Esophagus muscularis mucosa (tissue), 4 donors: Measurements from ENCODE around the gene UBASH3B. TPM values are rescaled to one million over a fixed set of nuclear protein-coding genes. Genes with fewer than 3 reads are reported as not detected.

Source experiments
- DNase-seq: peaks from one replicate; pipeline ENCODE4 v3.0.0-alpha.2; 2017; ENCODE audit errors: extremely low spot score
- H3K27ac ChIP-seq, 4 donors: fragments of 200-600 bp; sonication (generic); replicated peaks in 1 of 4; 1 replicate in 3 of 4; 2 replicates in 1 of 4; pipeline ENCODE4 v1.5.1; 2016 to 2019; ENCODE audit warnings: mild to moderate bottlenecking in 1 of 4
- H3K27me3 ChIP-seq, 4 donors: fragments of 200-600 bp; sonication (generic); one replicate each; pipeline versions ENCODE4 v1.5.1 to v1.6.0; 2016 to 2019
- H3K36me3 ChIP-seq, 4 donors: fragments of 200-600 bp; sonication (generic); one replicate each; pipeline ENCODE4 v1.5.1; 2016 to 2019
- H3K4me1 ChIP-seq, 4 donors: fragments of 200-600 bp; sonication (generic); one replicate each; pipeline ENCODE4 v1.5.1; 2016 to 2019
- H3K4me3 ChIP-seq, 4 donors: fragments of 200-600 bp; sonication (generic); 1 replicate in 2 of 4; 2 replicates in 2 of 4; pipeline ENCODE4 v1.5.1; 2016 to 2019; ENCODE audit warnings: mild to moderate bottlenecking in 4 of 4, moderate library complexity in 1 of 4
- H3K9me3 ChIP-seq, 4 donors: fragments of 200-600 bp; sonication (generic); 1 replicate in 3 of 4; 2 replicates in 1 of 4; pipeline ENCODE4 v1.5.1; 2016 to 2019
- CTCF ChIP-seq, 3 experiments: fragments of 200-600 bp in 2 of 3; fragments of 450-650 bp in 1 of 3; sonication (generic) in 2 of 3; IDR thresholded peaks; one replicate each; pipeline ENCODE4 v1.5.1; 2017 to 2019; ENCODE audit warnings: antibody characterized with exemption in 3 of 3, mild to moderate bottlenecking in 2 of 3, moderate library complexity in 1 of 3
- EP300 ChIP-seq: sonication (generic); formaldehyde crosslinking; IDR thresholded peaks from one replicate; pipeline ENCODE4 v1.6.1; 2017; ENCODE audit warnings: antibody characterized with exemption
- POLR2A ChIP-seq: fragments of 450-650 bp; IDR thresholded peaks from one replicate; pipeline ENCODE4 v1.6.1; 2017; ENCODE audit warnings: antibody characterized with exemption, moderate library complexity, mild to moderate bottlenecking, low read depth
- POLR2AphosphoS5 ChIP-seq, 2 donors: sonication (generic); formaldehyde crosslinking; IDR thresholded peaks; one replicate each; pipeline ENCODE4 v1.6.1; 2017; ENCODE audit warnings: antibody characterized with exemption in 2 of 2
- WGBS: methylation state at CpG from one replicate; pipeline ENCODE4 v1.1.5; 2018; 5-methylcytosine and 5-hydroxymethylcytosine counted together
- intact Hi-C: fragments of 100-400 bp; cut with DNase I; formaldehyde crosslinking; loops from one replicate; pipeline ENCODE4 v1.15.1; 2023
- total RNA-seq, 4 donors: library from RNA; depleted of rRNA; stranded (reverse); fragments of >200 nt; gene quantifications; one replicate each; pipeline versions ENCODE4 v1.1.0 to v1.2.1, GENCODE V29; 2016

The UBASH3B gene
- total RNA-seq, 4 donors from 2014 or later, result 0.42 to 6.8 (median 1.7) TPM

- no peaks in the 10 kb centered on the region for H3K9me3 ChIP-seq
- TF ChIP-seq POLR2AphosphoS5 (IDR thresholded peaks at IDR 0.05), result no peak
- no peak for TF ChIP-seq POLR2A
- TF ChIP-seq CTCF (IDR thresholded peaks at IDR 0.05), result no peak
- WGBS, result 91% methylated on average over 10 of the region's 10 CpGs
- H3K27me3 ChIP-seq, result no peaks in the 10 kb centered on the region
- no peak overlapping the region for H3K4me3 ChIP-seq
- peaks cover 0 to 22% (median 18%) of the 10 kb centered on the region in 4 donors for H3K4me1 ChIP-seq
- no peaks in the 10 kb centered on the region for H3K36me3 ChIP-seq
- intact Hi-C loops, result loop anchor here (2.0 kb wide), 1 partner anchor 200 kb away; no protein-coding TSS in a partner anchor
- DNase-seq, result no peak
- no peak overlapping the region for H3K27ac ChIP-seq
Observed at GRCh38 chr11:122780296-122780949, 124.9 kb downstream of the UBASH3B start.

GRCh38 chr11:122781378-122782195 is 126.1 kb downstream of the UBASH3B start:
- H3K27ac ChIP-seq, result no peak overlapping the region
- DNase-seq, result peak; percentile 98
- no peak overlapping the region for H3K4me3 ChIP-seq
- H3K27me3 ChIP-seq, result no peaks in the 10 kb centered on the region
- 32% methylated on average over 9 of the region's 12 CpGs for WGBS
- H3K36me3 ChIP-seq, result no peaks in the 10 kb centered on the region
- TF ChIP-seq POLR2AphosphoS5 (IDR thresholded peaks at IDR 0.05) (peak in 1 of 2 donors; percentile 67), EP300 (no peak), CTCF (IDR thresholded peaks at IDR 0.05) (peak; percentile 93 to 96 (median 95))
- no peaks in the 10 kb centered on the region for H3K9me3 ChIP-seq
- H3K4me1 ChIP-seq, result peaks cover 0 to 23% (median 18%) of the 10 kb centered on the region in 4 donors
- intact Hi-C loops, result loop anchor here (1.0 to 2.0 kb wide), 2 partner anchors 152 to 201 kb away; no protein-coding TSS in a partner anchor

- no peak for DNase-seq
- no peak overlapping the region for H3K4me3 ChIP-seq
- no peaks in the 10 kb centered on the region for H3K27me3 ChIP-seq
- H3K9me3 ChIP-seq, result no peaks in the 10 kb centered on the region
- no peak for TF ChIP-seq POLR2A
- TF ChIP-seq EP300, result no peak
- H3K36me3 ChIP-seq, result no peaks in the 10 kb centered on the region
- 91% methylated on average over 2 of the region's 2 CpGs for WGBS
- intact Hi-C loops, result no loop called here
- peaks cover 0 to 23% (median 18%) of the 10 kb centered on the region in 4 donors for H3K4me1 ChIP-seq
- no peak overlapping the region for H3K27ac ChIP-seq
Observed at GRCh38 chr11:122782222-122782621, 126.7 kb downstream of the UBASH3B start.

- H3K4me3 ChIP-seq, result no peak overlapping the region
- H3K27ac ChIP-seq, result peak overlapping the region in 3 of 4 donors; percentile 24 to 32 (median 25)
- H3K9me3 ChIP-seq, result no peaks in the 10 kb centered on the region
- WGBS, result 68% methylated on average over 5 of the region's 5 CpGs
- peaks cover 0 to 23% (median 18%) of the 10 kb centered on the region in 4 donors for H3K4me1 ChIP-seq
- H3K36me3 ChIP-seq, result peaks cover 0 to 4% (median 0%) of the 10 kb centered on the region in 4 donors
- DNase-seq, result no peak
- TF ChIP-seq POLR2AphosphoS5 (IDR thresholded peaks at IDR 0.05), result peak; percentile 25 to 28
- TF ChIP-seq EP300, result no peak
- no peaks in the 10 kb centered on the region for H3K27me3 ChIP-seq
- intact Hi-C loops, result no loop called here
Observed at GRCh38 chr11:122784325-122784955, 128.9 kb downstream of the UBASH3B start.

- Histone ChIP-seq H3K4me1 (peaks cover 0 to 23% (median 18%) of the 10 kb centered on the region in 4 donors), H3K4me3 (no peak overlapping the region), H3K27me3 (no peaks in the 10 kb centered on the region), H3K9me3 (no peaks in the 10 kb centered on the region), H3K27ac (peak overlapping the region in 3 of 4 donors; percentile 7 to 32 (median 24)), H3K36me3 (peaks cover 0 to 8% (median 2%) of the 10 kb centered on the region in 4 donors)
- TF ChIP-seq CTCF (IDR thresholded peaks at IDR 0.05), result no peak
- TF ChIP-seq POLR2AphosphoS5 (IDR thresholded peaks at IDR 0.05), result no peak
- no peak for TF ChIP-seq POLR2A
- no peak for TF ChIP-seq EP300
- WGBS, result 64% methylated on average over 13 of the region's 13 CpGs
- intact Hi-C loops, result no loop called here
- DNase-seq, result no peak
Observed at GRCh38 chr11:122785031-122785541, 129.6 kb downstream of the UBASH3B start.
